OCI-LY7 (cell line): Measurements from ENCODE around the gene F2RL3. TPM values are rescaled to one million over a fixed set of nuclear protein-coding genes. Genes with fewer than 3 reads are reported as not detected.

Experiments
- BruUV-seq: library from RNA; stranded (reverse); fragments of 400-500 nt; replicated peaks from 2 replicates; lab custom pipeline; 2021; lab: Mats Ljungman, UMichigan
- CTCF ChIA-PET: fragments of 300-600 bp; sonication (Branson Sonifier 250); formaldehyde crosslinking; loops from one replicate; lab custom pipeline; 2022; ENCODE audit warnings: antibody characterized with exemption; ENCODE audit not compliant: unreplicated experiment; lab: Charles Lee
- POLR2A ChIA-PET: fragments of 300-600 bp; sonication (Branson Sonifier 250); formaldehyde crosslinking; loops from one replicate; lab custom pipeline; 2022; ENCODE audit warnings: antibody characterized with exemption; lab: Charles Lee
- DNase-seq: peaks from one replicate; pipeline ENCODE4 v3.0.0-alpha.2; 2015; ENCODE audit warnings: low spot score
- H2AFZ ChIP-seq: fragments of 200-600 bp; sonication (generic), shearing (Covaris generic); 2 replicates; pipeline ENCODE4 v1.6.1; 2014; ENCODE audit warnings: mild to moderate bottlenecking, antibody characterized with exemption, low read length, moderate library complexity
- H3K27ac ChIP-seq: fragments of 200-600 bp; sonication (generic); 2 replicates; pipeline ENCODE4 v1.5.1; 2014; ENCODE audit warnings: mixed run types, low read depth, mild to moderate bottlenecking, moderate library complexity, low read length, inconsistent platforms; ENCODE audit not compliant: poor library complexity, severe bottlenecking
- H3K36me3 ChIP-seq: fragments of 200-600 bp; sonication (generic); 2 replicates; pipeline ENCODE4 v1.6.1; 2014; ENCODE audit warnings: mild to moderate bottlenecking, antibody characterized with exemption, low read length, moderate library complexity, mixed read lengths; ENCODE audit not compliant: insufficient read depth
- H3K4me1 ChIP-seq: fragments of 200-600 bp; sonication (generic); 2 replicates; pipeline ENCODE4 v1.5.1; 2014; ENCODE audit warnings: mild to moderate bottlenecking, low read length; ENCODE audit not compliant: insufficient read depth, poor library complexity, severe bottlenecking
- H3K4me2 ChIP-seq: fragments of 200-600 bp; sonication (generic); 2 replicates; pipeline ENCODE4 v1.6.1; 2014; ENCODE audit warnings: mild to moderate bottlenecking, low read length
- H3K4me3 ChIP-seq: fragments of 200-600 bp; sonication (generic); 2 replicates; pipeline ENCODE4 v1.5.1; 2014; ENCODE audit warnings: mild to moderate bottlenecking, low read depth, low read length; ENCODE audit not compliant: poor library complexity, severe bottlenecking
- H3K79me2 ChIP-seq: fragments of 200-600 bp; sonication (generic); 2 replicates; pipeline ENCODE4 v1.6.1; 2016; ENCODE audit warnings: low read depth, mild to moderate bottlenecking, low read length, moderate library complexity, mixed read lengths; ENCODE audit not compliant: insufficient read depth
- H3K9me2 ChIP-seq: fragments of 200-600 bp; sonication (generic); 2 replicates; pipeline ENCODE4 v1.6.1; 2016; ENCODE audit warnings: mild to moderate bottlenecking, low read length, mixed read lengths; ENCODE audit not compliant: insufficient read depth
- H3K9me3 ChIP-seq: fragments of 200-600 bp; sonication (generic); 2 replicates; pipeline ENCODE4 v1.6.1; 2014; ENCODE audit warnings: mild to moderate bottlenecking, mixed run types, low read length, mixed read lengths
- H4K20me1 ChIP-seq: fragments of 200-600 bp; sonication (generic); 2 replicates; pipeline ENCODE4 v1.6.1; 2014; ENCODE audit warnings: mild to moderate bottlenecking, antibody characterized with exemption, low read length, moderate library complexity, mixed read lengths; ENCODE audit not compliant: insufficient read depth
- EZH2phosphoT487 ChIP-seq: fragments of 200-600 bp; sonication (generic); IDR thresholded peaks from 2 replicates; pipeline ENCODE4 v1.6.1; 2018; ENCODE audit warnings: low read depth, borderline replicate concordance, mild to moderate bottlenecking, mixed run types, antibody characterized with exemption, low read length, moderate library complexity, mixed read lengths
- intact Hi-C: fragments of 100-400 bp; cut with micrococcal nuclease; formaldehyde crosslinking; loops from one replicate; pipeline ENCODE4 v1.10.0; 2022; ENCODE audit not compliant: unreplicated experiment
- total RNA-seq, 2 experiments: library from RNA; depleted of rRNA in 1 of 2; stranded (reverse); fragments of >200 nt in 1 of 2; shearing (Covaris generic) in 1 of 2; gene quantifications; 2 replicates each; pipeline ENCODE4 v1.2.3, GENCODE V29; 2014 to 2022
- TF ChIP-seq, protein P1 (sequence below): fragments of 200-600 bp; sonication (generic); conservative IDR thresholded peaks from 2 replicates; pipeline ENCODE4 v1.5.1; 2014; ENCODE audit warnings: mild to moderate bottlenecking, antibody characterized with exemption, low read length, moderate library complexity, mixed read lengths

F2RL3 gene
- total RNA-seq, 2 experiments from 2014 or later, result 0.10 TPM; not detected in 1

DNA sequence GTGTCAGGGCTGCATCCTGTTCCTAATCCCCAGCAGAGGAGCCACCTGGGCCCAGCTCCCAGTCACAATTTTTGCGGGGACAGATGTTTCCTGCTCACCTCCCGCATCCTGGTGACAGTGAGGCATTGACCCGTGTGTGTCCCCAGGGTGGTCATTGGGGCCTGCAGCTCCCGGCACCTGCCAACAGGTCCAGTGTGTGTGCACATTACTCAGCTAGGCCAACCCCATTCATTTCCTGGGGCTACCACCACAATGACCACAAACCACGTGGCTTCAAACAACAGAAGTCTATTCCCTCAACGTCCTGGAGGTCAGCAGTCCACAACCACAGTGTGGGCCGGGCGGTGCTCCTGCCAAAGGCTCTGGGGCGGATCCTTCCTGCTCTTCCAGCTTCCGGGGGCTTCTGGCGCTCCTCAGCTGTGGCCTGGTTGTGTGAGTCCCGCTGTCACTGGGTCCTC, 11.9 kb upstream of the F2RL3 start:
- TF ChIP-seq EZH2phosphoT487, result no peak
- TF ChIP-seq, protein P1, sequence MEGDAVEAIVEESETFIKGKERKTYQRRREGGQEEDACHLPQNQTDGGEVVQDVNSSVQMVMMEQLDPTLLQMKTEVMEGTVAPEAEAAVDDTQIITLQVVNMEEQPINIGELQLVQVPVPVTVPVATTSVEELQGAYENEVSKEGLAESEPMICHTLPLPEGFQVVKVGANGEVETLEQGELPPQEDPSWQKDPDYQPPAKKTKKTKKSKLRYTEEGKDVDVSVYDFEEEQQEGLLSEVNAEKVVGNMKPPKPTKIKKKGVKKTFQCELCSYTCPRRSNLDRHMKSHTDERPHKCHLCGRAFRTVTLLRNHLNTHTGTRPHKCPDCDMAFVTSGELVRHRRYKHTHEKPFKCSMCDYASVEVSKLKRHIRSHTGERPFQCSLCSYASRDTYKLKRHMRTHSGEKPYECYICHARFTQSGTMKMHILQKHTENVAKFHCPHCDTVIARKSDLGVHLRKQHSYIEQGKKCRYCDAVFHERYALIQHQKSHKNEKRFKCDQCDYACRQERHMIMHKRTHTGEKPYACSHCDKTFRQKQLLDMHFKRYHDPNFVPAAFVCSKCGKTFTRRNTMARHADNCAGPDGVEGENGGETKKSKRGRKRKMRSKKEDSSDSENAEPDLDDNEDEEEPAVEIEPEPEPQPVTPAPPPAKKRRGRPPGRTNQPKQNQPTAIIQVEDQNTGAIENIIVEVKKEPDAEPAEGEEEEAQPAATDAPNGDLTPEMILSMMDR, result no peak
- Histone ChIP-seq H3K4me3 (no peak overlapping the region), H3K36me3 (peaks cover 60% of the 10 kb centered on the region), H2AFZ (no peak overlapping the region), H4K20me1 (no peaks in the 10 kb centered on the region), H3K4me1 (peaks cover 4% of the 10 kb centered on the region), H3K79me2 (no peaks in the 10 kb centered on the region), H3K9me3 (peaks cover 4% of the 10 kb centered on the region; the same call in 1 of the 2 replicates), H3K27ac (no peak overlapping the region), H3K9me2 (no peaks in the 10 kb centered on the region), H3K4me2 (no peak overlapping the region)
- POLR2A ChIA-PET, result no interaction called here
- peak; percentile 12 for DNase-seq
- CTCF ChIA-PET, result no interaction called here
- intact Hi-C loops, result no loop called here
- BruUV-seq, result no TSS peak

DNA sequence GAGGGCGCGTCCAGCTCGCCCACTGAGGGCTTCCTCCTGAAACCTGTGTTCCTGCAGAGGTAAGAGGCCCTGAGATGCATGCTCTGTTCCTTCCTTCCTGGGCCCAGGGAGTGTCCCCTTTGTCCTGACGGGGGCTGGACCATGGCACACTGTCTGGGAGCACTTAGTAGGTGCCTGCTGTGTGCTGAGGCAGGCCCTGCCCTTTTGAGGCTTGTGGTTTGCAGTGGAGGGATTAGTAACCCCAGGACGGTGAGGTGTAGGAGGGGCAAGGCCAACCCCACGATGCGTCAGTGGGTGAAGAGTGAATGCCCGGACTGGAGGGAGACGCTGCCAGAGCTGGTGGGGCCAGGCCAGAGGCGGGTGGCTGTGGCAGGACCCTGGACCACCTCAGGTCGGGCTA, 11.2 kb upstream of the F2RL3 start:
- no peak overlapping the region for H2AFZ ChIP-seq
- ChIA-PET POLR2A (no interaction called here), CTCF (no interaction called here)
- intact Hi-C loops, result no loop called here
- BruUV-seq, result no TSS peak
- H3K4me3 ChIP-seq, result no peak overlapping the region
- H3K9me3 ChIP-seq, result peaks cover 10% of the 10 kb centered on the region; the same call in 1 of the 2 replicates
- peaks cover 56% of the 10 kb centered on the region for H3K36me3 ChIP-seq
- H4K20me1 ChIP-seq, result no peaks in the 10 kb centered on the region
- no peak overlapping the region for H3K27ac ChIP-seq
- H3K4me2 ChIP-seq, result no peak overlapping the region
- TF ChIP-seq, protein P1, result no peak
- no peak for TF ChIP-seq EZH2phosphoT487
- DNase-seq, result no peak
- H3K9me2 ChIP-seq, result no peaks in the 10 kb centered on the region
- H3K79me2 ChIP-seq, result no peaks in the 10 kb centered on the region
- peaks cover 4% of the 10 kb centered on the region for H3K4me1 ChIP-seq

DNA sequence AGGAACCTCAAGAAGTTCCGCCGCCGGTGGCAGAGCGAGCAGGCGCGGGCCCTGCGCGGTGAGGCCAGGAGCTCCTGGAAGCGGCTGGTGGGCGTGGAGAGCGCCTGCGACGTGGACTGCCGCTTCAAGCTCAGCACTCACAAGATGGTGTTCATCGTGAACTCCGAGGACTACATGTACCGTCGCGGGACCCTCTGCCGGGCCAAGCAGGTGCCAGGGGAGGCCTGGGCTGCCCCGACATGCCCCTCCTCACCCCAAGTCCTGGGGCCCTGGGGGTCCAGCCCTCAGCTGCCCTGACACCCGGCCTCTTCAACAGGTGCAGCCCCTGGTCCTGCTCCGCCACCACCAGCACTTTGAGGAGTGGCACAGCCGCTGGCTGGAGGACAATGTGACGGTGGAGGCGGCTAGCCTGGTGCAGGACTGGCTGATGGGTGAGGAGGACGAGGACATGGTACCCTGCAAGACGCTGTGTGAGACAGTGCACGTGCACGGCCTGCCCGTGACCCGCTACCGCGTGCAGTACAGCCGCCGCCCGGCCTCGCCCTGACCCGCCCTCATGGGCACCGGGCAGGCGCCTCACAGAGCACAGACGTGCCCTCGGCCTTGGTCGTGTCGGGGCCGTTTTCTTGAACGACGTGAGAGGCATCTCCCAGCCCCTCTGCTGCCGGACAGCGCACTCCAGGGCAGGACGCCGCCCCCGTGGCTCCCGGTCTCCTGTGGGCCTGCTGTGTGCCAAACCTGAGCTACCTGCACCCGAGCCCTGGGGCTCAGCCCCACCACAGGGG, 10.4 kb upstream of the F2RL3 start:
- Histone ChIP-seq H3K9me3 (peaks cover 11% of the 10 kb centered on the region; the same call in 1 of the 2 replicates), H3K4me3 (no peak overlapping the region), H3K79me2 (no peaks in the 10 kb centered on the region), H3K9me2 (no peaks in the 10 kb centered on the region), H3K27ac (no peak overlapping the region), H3K36me3 (peaks cover 48% of the 10 kb centered on the region), H3K4me2 (no peak overlapping the region), H4K20me1 (no peaks in the 10 kb centered on the region), H2AFZ (no peak overlapping the region), H3K4me1 (peaks cover 4% of the 10 kb centered on the region)
- no peak for TF ChIP-seq EZH2phosphoT487
- no TSS peak for BruUV-seq
- CTCF ChIA-PET, result no interaction called here
- intact Hi-C loops, result no loop called here
- POLR2A ChIA-PET, result no interaction called here
- DNase-seq, result no peak
